Measurements from ENCODE around the gene CST5.
"Not testable (repeated sequence)": the region's sequence is repeated elsewhere in the genome, so short reads cannot be mapped to it uniquely, and the experiment has no call there.

CST5 gene, protein sequence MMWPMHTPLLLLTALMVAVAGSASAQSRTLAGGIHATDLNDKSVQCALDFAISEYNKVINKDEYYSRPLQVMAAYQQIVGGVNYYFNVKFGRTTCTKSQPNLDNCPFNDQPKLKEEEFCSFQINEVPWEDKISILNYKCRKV

GRCh38 chr20:23879328-23879798 is at the start of gene CST5:
Gene CST5, minus strand, starts transcription at chr20:23879748. Its CDS starts 72 bp downstream, at chr20:23879676.
- no peak for DNase-seq (ENCODE audit: low spot score)

DNA sequence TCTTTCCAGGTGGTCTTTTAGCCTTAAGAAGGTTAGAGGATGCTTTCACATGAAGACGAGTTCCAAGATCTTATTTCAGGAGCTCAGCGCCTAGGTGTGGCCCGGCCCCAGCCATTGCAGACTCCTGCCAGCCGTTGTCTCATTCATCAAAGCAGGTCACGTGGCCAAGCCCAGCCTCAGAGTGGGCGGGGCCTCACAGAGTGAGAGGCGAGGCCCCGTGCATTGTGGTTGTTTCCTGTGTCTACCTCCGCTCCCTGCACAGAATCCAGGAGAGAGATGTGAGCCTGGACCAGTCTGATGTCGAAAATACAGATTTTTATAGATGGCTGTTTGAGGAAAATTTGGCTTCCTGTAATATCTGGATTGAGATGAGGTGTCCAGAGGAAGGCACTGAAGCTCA is 49.2 kb upstream of the CST5 start:
- DNase-seq (ENCODE audit: low spot score) = no peak

DNA sequence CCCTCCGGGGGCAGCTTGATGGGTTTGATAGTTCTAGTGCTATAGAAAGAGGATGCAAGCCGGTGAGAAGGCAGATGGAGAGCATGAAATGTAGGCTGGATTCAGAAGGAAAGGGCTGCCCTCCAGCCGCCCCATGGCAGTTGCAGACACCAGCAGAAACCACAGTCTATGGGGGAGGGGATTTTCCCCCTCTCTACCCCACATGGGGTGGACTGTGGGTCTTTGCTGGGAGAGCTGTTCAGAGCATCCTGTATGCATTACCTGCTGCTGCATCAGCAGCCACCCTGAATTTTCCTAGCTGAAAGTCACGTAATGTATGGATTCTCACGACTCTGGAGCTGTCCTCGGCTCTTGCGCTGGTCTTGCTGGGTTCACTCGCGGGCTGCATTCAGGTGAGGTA is 48.8 kb upstream of the CST5 start:
- no peak for DNase-seq (ENCODE audit: low spot score)

DNA sequence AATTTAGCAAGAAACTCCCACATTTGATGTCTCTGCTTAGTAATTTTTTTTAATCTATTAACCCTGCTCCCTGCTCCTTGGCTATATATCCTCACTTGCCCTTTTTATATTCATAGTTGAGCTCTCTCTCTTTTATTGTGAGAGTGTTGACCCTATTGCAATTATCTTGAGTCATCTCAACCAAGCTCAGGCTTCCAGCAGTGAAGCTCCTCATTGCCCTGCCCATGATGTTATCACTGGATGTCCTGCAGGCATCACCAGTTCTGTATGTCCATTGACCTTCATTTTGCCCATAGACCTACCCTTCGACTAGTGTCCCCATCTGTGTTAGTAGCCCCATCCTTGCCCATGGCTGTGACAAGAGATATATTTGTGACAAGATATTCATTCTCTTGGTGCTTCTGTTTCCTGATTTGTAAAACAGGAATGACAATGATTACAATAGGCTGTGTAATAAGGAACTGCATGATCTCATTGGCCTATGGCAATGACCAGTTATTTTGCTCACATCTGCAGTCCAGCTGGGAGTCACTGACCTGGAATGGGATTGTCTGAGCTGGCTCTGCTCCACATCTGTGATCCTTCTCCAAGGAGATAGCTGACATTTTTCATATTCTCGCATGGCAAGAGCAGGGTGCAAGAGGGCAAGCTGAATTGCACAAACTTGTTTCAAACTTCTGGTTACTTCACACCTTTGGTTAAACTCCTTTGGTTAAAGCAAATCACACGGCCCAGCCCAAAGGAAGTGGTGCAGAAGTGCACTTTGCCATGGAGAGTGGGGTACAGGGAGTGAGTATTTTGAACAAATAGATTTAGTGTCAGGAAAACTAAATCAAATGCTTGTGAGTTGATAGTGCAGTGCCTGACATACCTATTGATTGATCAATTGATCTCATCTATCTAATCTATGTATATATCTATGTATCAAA is 47.7 kb upstream of the CST5 start:
- DNase-seq (ENCODE audit: low spot score) = no peak

DNA sequence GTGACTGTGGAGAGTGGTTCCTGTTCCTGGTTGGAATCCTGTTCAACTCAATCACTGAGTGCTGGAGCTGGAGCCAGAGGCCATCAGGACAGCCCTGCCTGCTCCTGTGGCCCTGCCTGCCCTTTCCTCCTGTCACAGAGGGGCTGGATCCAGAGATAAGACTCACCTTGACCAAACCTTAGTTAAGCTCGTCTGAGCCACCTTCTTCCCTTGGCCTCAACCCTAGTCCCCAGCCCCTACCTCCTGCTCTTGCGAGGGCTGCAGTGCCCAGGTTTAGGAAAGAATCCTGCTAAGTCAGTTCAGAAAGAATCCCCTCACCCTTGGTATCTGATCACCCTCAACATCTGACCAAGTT is 47.0 kb upstream of the CST5 start:
- DNase-seq (ENCODE audit: low spot score) = no peak

DNA sequence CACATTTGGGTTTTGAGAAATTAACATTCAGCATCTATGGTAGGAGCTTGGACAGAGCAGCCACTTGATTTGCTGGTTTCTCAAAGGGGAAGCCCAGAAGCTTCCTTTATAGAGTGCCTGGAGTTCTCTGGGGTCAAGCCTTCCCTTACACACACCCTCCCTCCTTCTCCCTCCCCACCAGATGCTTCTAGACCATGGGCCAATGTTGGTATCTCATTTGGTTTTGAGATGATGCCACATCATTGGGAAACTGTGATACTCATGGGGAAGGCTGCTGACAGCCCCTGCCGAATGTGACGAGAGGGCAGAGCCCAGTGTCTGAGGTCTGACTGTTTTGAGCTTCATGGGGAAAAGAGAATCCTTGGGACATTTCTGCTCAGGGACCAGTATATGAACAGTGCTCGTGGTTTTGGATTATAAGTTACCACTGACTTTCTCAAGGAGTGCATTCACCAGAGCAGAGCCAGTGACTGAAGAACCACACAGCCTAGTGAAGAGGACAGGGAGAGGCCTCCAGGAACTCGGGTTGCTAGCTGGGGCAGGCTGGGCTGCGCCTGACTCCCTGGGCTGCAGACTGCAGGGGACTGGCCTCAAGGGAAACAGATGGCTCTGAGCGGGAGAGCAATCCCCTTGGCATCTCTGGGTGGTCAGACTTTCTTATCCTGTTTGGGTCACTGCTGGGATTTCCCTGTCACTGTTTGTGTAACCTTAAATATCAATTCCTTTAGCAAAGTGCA is 46.4 kb upstream of the CST5 start:
- no peak for DNase-seq (ENCODE audit: low spot score)

- DNase-seq (ENCODE audit: low spot score) = no peak
These were observed 45.2 kb upstream of the CST5 start for GRCh38 chr20:23924751-23925150.

DNA sequence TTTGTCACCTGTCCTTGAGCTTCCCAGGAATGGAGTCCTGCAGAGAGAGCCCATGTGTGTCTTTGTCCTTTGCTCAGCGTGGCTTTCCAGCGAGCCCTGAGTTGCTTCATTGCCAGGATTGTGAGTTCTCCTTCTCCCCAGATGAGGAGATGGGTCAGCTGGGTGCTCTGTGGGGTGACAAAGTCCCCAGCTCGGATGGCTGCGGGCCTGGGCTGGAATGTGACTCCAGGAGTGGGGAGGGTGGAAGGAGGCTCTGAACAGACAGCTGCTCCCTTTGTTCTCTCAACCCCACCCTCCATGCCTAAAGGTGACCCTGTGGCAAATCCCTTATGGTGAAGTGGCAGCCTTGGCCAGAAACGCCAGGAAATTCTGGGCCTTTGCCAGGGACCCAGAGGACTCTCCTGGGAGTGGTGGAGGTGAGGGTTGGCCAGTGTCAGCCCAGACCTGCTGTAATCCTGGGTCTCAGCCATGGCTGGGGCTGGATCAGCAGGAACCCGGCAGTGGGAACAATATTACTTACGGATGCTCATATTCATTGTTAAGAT is 44.4 kb upstream of the CST5 start:
- DNase-seq (ENCODE audit: low spot score) = no peak

DNA sequence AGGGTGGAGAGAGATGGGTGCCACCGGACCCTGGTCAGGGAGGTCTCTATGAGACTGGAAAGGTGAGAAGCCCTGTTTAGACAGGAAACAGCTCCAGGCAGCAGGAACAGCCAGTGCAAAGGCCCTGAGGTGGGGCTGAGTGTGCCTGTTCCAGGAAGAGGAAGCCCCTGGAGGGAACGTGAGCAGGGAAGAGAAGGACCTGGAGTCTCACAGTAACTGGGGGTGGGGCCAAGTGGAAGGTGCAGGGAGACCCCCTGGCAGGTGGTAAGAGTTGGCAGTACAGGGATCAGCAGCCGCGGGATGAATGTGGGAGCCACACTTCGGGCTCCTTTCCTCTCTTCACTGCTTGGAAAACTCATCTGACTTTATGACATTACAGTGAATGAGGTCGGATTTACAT is 43.8 kb upstream of the CST5 start:
- DNase-seq (ENCODE audit: low spot score) = no peak

- DNase-seq (ENCODE audit: low spot score) = no peak
These were observed 41.1 kb upstream of the CST5 start for GRCh38 chr20:23920408-23921325.

GRCh38 chr20:23918896-23919295 is 39.3 kb upstream of the CST5 start:
- no peak for DNase-seq (ENCODE audit: low spot score)

GRCh38 chr20:23918101-23918862 is 38.7 kb upstream of the CST5 start:
- no peak for DNase-seq (ENCODE audit: low spot score)

- DNase-seq (ENCODE audit: low spot score) = no peak
These were observed 37.6 kb upstream of the CST5 start for GRCh38 chr20:23917024-23917725.

DNA sequence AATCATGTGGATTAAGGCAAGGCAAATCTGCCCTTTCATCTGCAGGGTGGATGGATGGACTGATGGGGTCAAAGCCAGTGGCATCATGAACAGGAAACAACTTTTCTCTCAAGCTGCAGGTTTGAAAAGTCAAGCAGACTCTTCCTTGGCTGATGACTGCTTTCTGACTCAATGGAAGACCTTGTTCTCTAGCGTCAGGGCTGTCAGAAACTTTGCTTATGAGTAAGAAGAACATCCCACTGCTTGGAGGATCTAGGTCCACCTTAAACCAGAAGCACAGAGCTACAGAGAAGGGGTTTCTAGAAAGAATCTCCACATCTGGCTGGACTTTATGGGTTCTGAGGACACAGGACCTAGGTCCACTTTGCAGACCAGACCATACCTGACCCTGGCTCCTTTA is 36.3 kb upstream of the CST5 start:
- no peak for DNase-seq (ENCODE audit: low spot score)

DNA sequence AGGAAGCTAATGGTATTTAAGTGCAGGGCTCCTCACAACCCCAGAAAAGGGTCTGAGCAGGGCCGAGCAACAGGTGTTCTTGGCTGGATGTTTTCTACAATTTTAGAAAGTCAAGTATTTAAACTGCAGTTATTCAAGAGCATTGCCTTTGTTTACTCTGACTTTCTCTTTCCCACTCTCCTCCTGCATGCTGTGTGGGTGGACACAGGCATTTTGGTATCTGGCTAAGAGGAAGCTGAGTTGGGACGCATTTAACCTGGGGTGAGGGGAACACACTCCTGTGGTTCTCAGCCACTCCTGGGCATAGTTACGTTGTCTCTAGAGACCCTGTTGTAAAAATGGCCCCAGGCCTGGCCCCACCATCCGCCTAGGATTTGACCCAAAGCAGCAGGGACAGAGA is 34.9 kb upstream of the CST5 start:
- DNase-seq (ENCODE audit: low spot score) = not testable (repeated sequence)

DNA sequence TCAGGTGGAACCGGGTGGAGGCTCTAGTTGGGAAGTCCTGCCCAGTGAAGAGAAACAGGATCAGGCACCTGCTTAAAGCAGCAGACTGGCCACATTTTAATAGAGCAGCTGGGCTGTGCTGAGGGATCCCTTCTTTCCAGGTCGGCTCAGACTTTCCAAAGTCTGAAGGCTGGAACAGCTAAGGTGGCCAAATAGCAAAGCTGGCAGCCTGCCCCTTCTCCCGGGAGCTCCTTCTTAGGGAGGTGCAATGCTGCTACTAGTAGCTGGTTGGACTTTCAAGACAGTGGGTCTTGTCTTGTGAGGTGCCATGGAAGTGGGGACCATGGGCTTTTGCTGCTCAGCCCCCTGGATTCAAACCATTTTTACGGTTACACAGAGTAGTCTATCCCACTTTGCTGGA is 30.7 kb upstream of the CST5 start:
- no peak for DNase-seq (ENCODE audit: low spot score)

GRCh38 chr20:23909390-23909789 is 29.8 kb upstream of the CST5 start:
- DNase-seq (ENCODE audit: low spot score) = no peak

GRCh38 chr20:23907579-23907978 is 28.0 kb upstream of the CST5 start:
- no peak for DNase-seq (ENCODE audit: low spot score)

DNA sequence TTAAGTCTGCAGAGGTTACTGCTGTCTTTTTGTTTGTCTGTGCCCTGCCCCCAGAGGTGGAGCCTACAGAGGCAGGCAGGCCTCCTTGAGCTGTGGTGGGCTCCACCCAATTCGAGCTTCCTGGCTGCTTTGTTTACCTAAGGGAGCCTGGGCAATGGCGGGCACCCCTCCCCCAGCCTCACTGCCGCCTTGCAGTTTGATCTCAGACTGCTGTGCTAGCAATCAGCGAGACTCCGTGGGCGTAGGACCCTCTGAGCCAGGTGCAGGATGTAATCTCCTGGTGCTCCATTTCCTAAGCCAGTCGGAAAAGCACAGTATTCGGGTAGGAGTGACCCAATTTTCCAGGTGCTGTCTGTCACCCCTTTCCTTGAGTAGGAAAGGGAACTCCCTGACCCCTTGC is 22.8 kb upstream of the CST5 start:
- DNase-seq (ENCODE audit: low spot score) = not testable (repeated sequence)

DNA sequence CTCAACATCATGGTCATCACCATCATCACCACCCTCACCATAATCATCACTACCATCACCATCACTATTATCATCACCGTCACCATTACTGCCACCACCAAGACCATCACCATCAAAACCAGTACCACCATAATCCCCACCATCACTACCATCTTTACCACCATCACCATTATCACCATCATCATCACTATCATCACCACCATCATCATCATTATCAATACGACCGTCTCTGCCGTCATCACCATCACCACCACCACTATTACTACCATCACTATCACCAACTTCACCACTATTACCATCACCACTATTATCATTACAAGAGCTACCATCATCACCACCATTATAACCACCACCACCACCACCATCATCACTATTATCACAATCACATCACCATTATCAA is 11.3 kb upstream of the CST5 start:
- DNase-seq (ENCODE audit: low spot score) = not testable (repeated sequence)
